Tibial artery (tissue), 4 donors: ENCODE measurements around the gene CHMP4B.
A peak's percentile ranks its signal among the peaks of the same experiment; 100 is the strongest.

Experiments used
- DNase-seq, 2 donors: peaks; one replicate each; pipeline ENCODE4 v3.0.0-alpha.2; 2019
- H3K27ac ChIP-seq, 2 donors: fragments of 200-600 bp; sonication (generic) in 1 of 2; 1 replicate in 1 of 2; 2 replicates in 1 of 2; pipeline ENCODE4 v1.5.1; 2018 to 2019; ENCODE audit warnings: mild to moderate bottlenecking in 1 of 2
- H3K27me3 ChIP-seq, 2 donors: fragments of 200-600 bp; sonication (generic) in 1 of 2; one replicate each; pipeline versions ENCODE4 v1.5.1 to v1.6.0; 2016 to 2019
- H3K36me3 ChIP-seq, 3 donors: fragments of 200-600 bp; sonication (generic) in 2 of 3; one replicate each; pipeline ENCODE4 v1.5.1; 2016 to 2019; ENCODE audit warnings: mild to moderate bottlenecking in 2 of 3
- H3K4me1 ChIP-seq, 4 donors: fragments of 200-600 bp; sonication (generic) in 2 of 4; 1 replicate in 3 of 4; 2 replicates in 1 of 4; pipeline ENCODE4 v1.5.1; 2016 to 2019
- H3K4me3 ChIP-seq, 2 donors: fragments of 200-600 bp; sonication (generic) in 1 of 2; 1 replicate in 1 of 2; 2 replicates in 1 of 2; pipeline ENCODE4 v1.5.1; 2018 to 2019; ENCODE audit warnings: mild to moderate bottlenecking in 2 of 2
- H3K9me3 ChIP-seq, 3 donors: fragments of 200-600 bp; sonication (generic) in 1 of 3; one replicate each; pipeline ENCODE4 v1.5.1; 2016 to 2019
- CTCF ChIP-seq, 2 experiments: fragments of 200-600 bp in 1 of 2; fragments of 450-650 bp in 1 of 2; IDR thresholded peaks; one replicate each; pipeline ENCODE4 v1.5.1; 2017 to 2019; ENCODE audit warnings: antibody characterized with exemption in 2 of 2, mild to moderate bottlenecking in 1 of 2, moderate library complexity in 1 of 2
- intact Hi-C: fragments of 100-400 bp; cut with DNase I; formaldehyde crosslinking; loops from one replicate; pipeline ENCODE4 v1.15.0; 2023; ENCODE audit warnings: low total_unique reads

CHMP4B gene

GRCh38 chr20:33832103-33832804, 21.1 kb downstream of the CHMP4B start:
- no peak overlapping the region for H3K4me3 ChIP-seq
- H3K36me3 ChIP-seq, result no peaks in the 10 kb centered on the region
- peaks cover 0 to 88% (median 64%) of the 10 kb centered on the region in 4 donors for H3K4me1 ChIP-seq
- DNase-seq, result no peak
- TF ChIP-seq CTCF (IDR thresholded peaks at IDR 0.05), result no peak
- intact Hi-C loops, result no loop called here
- H3K9me3 ChIP-seq, result no peaks in the 10 kb centered on the region
- peak overlapping the region; percentile 33 to 76 for H3K27ac ChIP-seq
- H3K27me3 ChIP-seq, result no peaks in the 10 kb centered on the region

GRCh38 chr20:33833333-33833732, 22.2 kb downstream of the CHMP4B start:
- Histone ChIP-seq H3K4me1 (peaks cover 0 to 88% (median 58%) of the 10 kb centered on the region in 4 donors), H3K4me3 (no peak overlapping the region), H3K27ac (no peak overlapping the region), H3K27me3 (no peaks in the 10 kb centered on the region), H3K36me3 (no peaks in the 10 kb centered on the region), H3K9me3 (no peaks in the 10 kb centered on the region)
- no peak for DNase-seq
- no peak for TF ChIP-seq CTCF (IDR thresholded peaks at IDR 0.05)
- intact Hi-C loops, result no loop called here

GRCh38 chr20:33835615-33836172, 24.5 kb downstream of the CHMP4B start:
- H3K4me3 ChIP-seq, result no peak overlapping the region
- intact Hi-C loops, result no loop called here
- H3K27ac ChIP-seq, result no peak overlapping the region
- H3K4me1 ChIP-seq, result peaks cover 0 to 86% (median 44%) of the 10 kb centered on the region in 4 donors
- no peaks in the 10 kb centered on the region for H3K9me3 ChIP-seq
- no peaks in the 10 kb centered on the region for H3K27me3 ChIP-seq
- peak in 1 of 2 donors; percentile 35 for DNase-seq
- no peaks in the 10 kb centered on the region for H3K36me3 ChIP-seq
- TF ChIP-seq CTCF (IDR thresholded peaks at IDR 0.05), result no peak

- DNase-seq, result no peak
- H3K4me3 ChIP-seq, result no peak overlapping the region
- intact Hi-C loops, result no loop called here
- no peaks in the 10 kb centered on the region for H3K27me3 ChIP-seq
- no peak for TF ChIP-seq CTCF (IDR thresholded peaks at IDR 0.05)
- peaks cover 0 to 86% (median 42%) of the 10 kb centered on the region in 4 donors for H3K4me1 ChIP-seq
- H3K27ac ChIP-seq, result no peak overlapping the region
- no peaks in the 10 kb centered on the region for H3K9me3 ChIP-seq
- no peaks in the 10 kb centered on the region for H3K36me3 ChIP-seq
Observed at GRCh38 chr20:33836277-33836676, 25.1 kb downstream of the CHMP4B start.

- Histone ChIP-seq H3K9me3 (no peaks in the 10 kb centered on the region), H3K4me3 (no peak overlapping the region), H3K36me3 (no peaks in the 10 kb centered on the region), H3K27ac (no peak overlapping the region), H3K27me3 (no peaks in the 10 kb centered on the region), H3K4me1 (peaks cover 0 to 86% (median 39%) of the 10 kb centered on the region in 4 donors)
- intact Hi-C loops, result no loop called here
- no peak for TF ChIP-seq CTCF (IDR thresholded peaks at IDR 0.05)
- no peak for DNase-seq
Observed at GRCh38 chr20:33837096-33837830, 26.1 kb downstream of the CHMP4B start.
